Loucy (cell line): Measurements from ENCODE around the gene NECTIN1.

ENCODE experiments used
- H2AFZ ChIP-seq: fragments of 200-600 bp; sonication (generic); 2 replicates; pipeline ENCODE4 v1.6.0; 2016; ENCODE audit warnings: antibody characterized with exemption, mild to moderate bottlenecking, low read length, moderate library complexity
- H3F3A ChIP-seq: fragments of 200-600 bp; 2 replicates; pipeline ENCODE4 v1.6.0; 2016; ENCODE audit warnings: antibody characterized with exemption, low read depth, mild to moderate bottlenecking
- H3K27me3 ChIP-seq: fragments of 200-600 bp; sonication (generic); 2 replicates; pipeline ENCODE4 v1.6.1; 2014; ENCODE audit warnings: low read length, mild to moderate bottlenecking; ENCODE audit not compliant: insufficient read depth, poor library complexity, severe bottlenecking
- H3K36me3 ChIP-seq: fragments of 200-600 bp; sonication (generic); 2 replicates; pipeline ENCODE4 v1.6.1; 2016; ENCODE audit warnings: low read length; ENCODE audit not compliant: insufficient read depth
- H3K4me1 ChIP-seq: fragments of 200-600 bp; sonication (generic); 2 replicates; pipeline ENCODE4 v1.5.1; 2014; ENCODE audit warnings: low read length, mild to moderate bottlenecking; ENCODE audit not compliant: insufficient read depth, poor library complexity, severe bottlenecking
- H3K4me2 ChIP-seq: fragments of 200-600 bp; sonication (generic); 2 replicates; pipeline ENCODE4 v1.6.0; 2014; ENCODE audit warnings: antibody characterized with exemption, low read length, low read depth, mild to moderate bottlenecking; ENCODE audit not compliant: poor library complexity, severe bottlenecking
- H3K4me3 ChIP-seq: fragments of 200-600 bp; sonication (generic); 2 replicates; pipeline ENCODE4 v1.5.1; 2014; ENCODE audit warnings: low read length, mild to moderate bottlenecking, mixed read lengths; ENCODE audit not compliant: poor library complexity, severe bottlenecking
- H3K79me2 ChIP-seq: fragments of 200-600 bp; sonication (generic); 2 replicates; pipeline ENCODE4 v1.6.1; 2014; ENCODE audit warnings: low read length; ENCODE audit not compliant: insufficient read depth
- H3K9ac ChIP-seq: fragments of 200-600 bp; sonication (generic); 2 replicates; pipeline ENCODE4 v1.6.0; 2014; ENCODE audit warnings: mild to moderate bottlenecking, low read depth, low read length, moderate library complexity; ENCODE audit not compliant: poor library complexity, severe bottlenecking
- H3K9me2 ChIP-seq: fragments of 200-600 bp; sonication (generic); replicated peaks from 2 replicates; pipeline ENCODE4 v1.6.1; 2016; ENCODE audit warnings: low read depth, low read length, mixed read lengths
- H3K9me3 ChIP-seq: fragments of 200-600 bp; sonication (generic); 2 replicates; pipeline ENCODE4 v1.6.1; 2014; ENCODE audit warnings: mild to moderate bottlenecking, antibody characterized with exemption, low read length, low read depth; ENCODE audit not compliant: insufficient read depth
- H4K20me1 ChIP-seq: fragments of 200-600 bp; sonication (generic); 2 replicates; pipeline ENCODE4 v1.6.0; 2014; ENCODE audit warnings: antibody characterized with exemption, low read length, mild to moderate bottlenecking; ENCODE audit not compliant: insufficient read depth, poor library complexity, severe bottlenecking
- EZH2phosphoT487 ChIP-seq: fragments of 200-600 bp; IDR thresholded peaks from 2 replicates; pipeline ENCODE4 v1.6.1; 2018; ENCODE audit warnings: antibody characterized with exemption, mild to moderate bottlenecking, moderate library complexity, borderline replicate concordance
- TF ChIP-seq, protein P1 (sequence below): fragments of 200-600 bp; sonication (generic); conservative IDR thresholded peaks from 2 replicates; pipeline ENCODE4 v1.5.1; 2014; ENCODE audit warnings: mild to moderate bottlenecking, antibody characterized with exemption, low read length

The NECTIN1 gene

DNA sequence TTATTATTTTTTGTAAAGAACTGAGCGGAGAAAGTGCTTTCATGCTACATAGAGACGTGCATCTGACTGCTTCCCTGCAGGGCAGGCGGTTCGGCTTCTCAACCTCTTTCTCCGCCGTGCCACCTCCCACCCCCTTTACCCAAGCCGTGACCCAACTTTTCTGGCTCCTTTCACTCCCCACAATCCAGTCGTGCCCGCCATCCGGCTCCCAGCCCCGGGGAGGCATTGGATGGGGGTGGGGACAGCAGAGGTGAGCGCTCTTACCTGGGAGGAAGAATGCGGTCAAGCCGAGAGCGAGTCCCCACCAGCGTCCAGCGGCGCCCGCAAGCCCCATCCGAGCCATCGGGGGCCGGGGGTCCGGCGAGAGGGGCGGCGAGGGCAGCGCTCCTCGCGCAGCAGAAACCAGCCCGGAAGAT, 781 bp downstream of the NECTIN1 start:
- Histone ChIP-seq H3K9me3 (no peaks in the 10 kb centered on the region), H3K27me3 (peaks cover 4% of the 10 kb centered on the region), H3K4me2 (peak overlapping the region; percentile 97), H3K9me2 (no peaks in the 10 kb centered on the region), H4K20me1 (peaks cover 52% of the 10 kb centered on the region), H3K4me3 (peak overlapping the region; percentile 96), H3K4me1 (peaks cover 41% of the 10 kb centered on the region), H3K79me2 (peaks cover 53% of the 10 kb centered on the region), H2AFZ (no peak overlapping the region), H3K36me3 (no peaks in the 10 kb centered on the region), H3K9ac (peak overlapping the region; percentile 90), H3F3A (no peaks in the 10 kb centered on the region)
- TF ChIP-seq, protein P1, sequence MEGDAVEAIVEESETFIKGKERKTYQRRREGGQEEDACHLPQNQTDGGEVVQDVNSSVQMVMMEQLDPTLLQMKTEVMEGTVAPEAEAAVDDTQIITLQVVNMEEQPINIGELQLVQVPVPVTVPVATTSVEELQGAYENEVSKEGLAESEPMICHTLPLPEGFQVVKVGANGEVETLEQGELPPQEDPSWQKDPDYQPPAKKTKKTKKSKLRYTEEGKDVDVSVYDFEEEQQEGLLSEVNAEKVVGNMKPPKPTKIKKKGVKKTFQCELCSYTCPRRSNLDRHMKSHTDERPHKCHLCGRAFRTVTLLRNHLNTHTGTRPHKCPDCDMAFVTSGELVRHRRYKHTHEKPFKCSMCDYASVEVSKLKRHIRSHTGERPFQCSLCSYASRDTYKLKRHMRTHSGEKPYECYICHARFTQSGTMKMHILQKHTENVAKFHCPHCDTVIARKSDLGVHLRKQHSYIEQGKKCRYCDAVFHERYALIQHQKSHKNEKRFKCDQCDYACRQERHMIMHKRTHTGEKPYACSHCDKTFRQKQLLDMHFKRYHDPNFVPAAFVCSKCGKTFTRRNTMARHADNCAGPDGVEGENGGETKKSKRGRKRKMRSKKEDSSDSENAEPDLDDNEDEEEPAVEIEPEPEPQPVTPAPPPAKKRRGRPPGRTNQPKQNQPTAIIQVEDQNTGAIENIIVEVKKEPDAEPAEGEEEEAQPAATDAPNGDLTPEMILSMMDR: no peak
- no peak for TF ChIP-seq EZH2phosphoT487

DNA sequence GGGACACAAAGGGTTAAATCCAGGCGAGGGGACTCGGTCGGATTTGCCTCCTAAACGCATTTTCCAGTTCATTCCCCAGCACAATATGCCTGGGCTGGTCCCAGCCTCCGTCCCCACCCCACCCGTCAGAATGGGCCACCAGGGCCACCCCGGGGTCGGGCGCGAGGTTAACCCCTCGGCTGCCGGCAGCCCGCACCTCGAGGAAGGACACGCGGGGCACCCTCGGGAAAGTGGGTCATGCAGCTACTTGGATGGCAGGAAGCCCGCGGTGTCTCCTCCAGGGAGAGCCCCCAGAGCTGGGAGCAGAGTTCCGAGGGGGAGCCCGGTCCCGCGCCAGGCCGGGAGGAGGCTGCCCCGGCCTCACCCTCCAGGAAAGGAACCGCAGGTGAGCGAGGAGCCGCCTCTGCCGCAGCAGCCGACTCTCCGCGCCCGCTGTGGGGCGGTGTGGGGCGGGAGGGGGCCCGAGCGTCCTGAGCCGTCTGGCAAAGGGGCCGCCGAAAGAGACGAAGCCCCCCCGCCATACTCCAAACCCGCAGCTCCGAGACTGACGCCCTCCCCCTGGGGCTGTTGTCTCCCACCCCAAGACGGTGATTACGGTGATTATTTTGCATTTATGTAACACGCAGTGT, 1.4 kb downstream of the NECTIN1 start:
- Histone ChIP-seq H3K9me3 (no peaks in the 10 kb centered on the region), H3K9ac (peak overlapping the region; percentile 90), H3K36me3 (no peaks in the 10 kb centered on the region), H3K79me2 (peaks cover 58% of the 10 kb centered on the region), H3K4me2 (peak overlapping the region; percentile 97), H3K4me1 (peaks cover 43% of the 10 kb centered on the region), H3F3A (no peaks in the 10 kb centered on the region), H3K4me3 (peak overlapping the region; percentile 96), H3K9me2 (no peaks in the 10 kb centered on the region), H4K20me1 (peaks cover 54% of the 10 kb centered on the region), H2AFZ (no peak overlapping the region), H3K27me3 (peaks cover 4% of the 10 kb centered on the region)
- TF ChIP-seq, protein P1: peak; percentile 35; the same call in 1 of the 2 replicates
- TF ChIP-seq EZH2phosphoT487: no peak

DNA sequence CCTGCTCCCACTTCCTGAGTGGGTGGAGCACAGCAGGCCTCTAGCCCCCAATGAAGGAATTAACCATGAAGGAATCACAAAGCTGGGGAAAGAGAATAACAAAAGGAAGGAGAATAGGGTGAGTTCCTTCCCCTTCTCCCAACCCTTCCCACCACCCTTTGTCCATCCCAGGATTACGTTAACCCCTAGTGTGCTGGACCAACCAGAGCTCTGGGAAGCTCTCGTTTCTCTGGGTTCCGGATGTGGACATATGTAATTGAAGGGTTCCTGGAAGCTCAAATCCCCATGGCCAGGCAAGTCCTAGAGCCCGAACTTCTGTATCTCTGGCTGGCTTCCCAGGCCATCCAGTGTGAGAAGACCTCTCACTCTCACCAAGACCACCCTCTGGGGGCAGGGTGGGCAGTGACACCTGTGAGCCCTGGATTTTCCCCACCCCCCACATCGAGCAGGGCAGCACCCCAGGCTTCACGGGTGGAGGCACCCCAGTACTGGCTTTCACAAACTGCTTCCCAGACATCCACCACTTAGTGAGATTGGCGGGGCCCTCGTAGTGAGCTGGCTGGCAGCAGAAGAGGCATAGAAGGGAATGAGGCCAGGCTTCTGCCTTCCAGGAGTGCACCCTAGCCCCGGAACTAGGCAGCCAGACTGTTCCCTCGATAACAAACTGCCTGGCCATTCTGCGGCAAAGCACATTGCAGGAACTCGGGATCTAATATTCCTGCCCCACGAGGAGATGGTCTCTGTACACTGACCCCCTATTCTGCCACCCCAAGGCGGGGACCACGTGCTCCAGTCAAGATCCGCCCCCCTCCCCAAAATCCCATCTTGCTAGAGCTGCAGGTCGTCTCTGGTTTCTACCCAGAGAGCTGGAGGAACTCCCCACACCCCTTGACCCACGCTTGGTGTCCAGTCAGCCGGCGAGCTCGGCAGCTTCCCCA, 2.1 kb downstream of the NECTIN1 start:
- Histone ChIP-seq H3F3A (no peaks in the 10 kb centered on the region), H3K4me3 (peak overlapping the region; percentile 96), H4K20me1 (peaks cover 62% of the 10 kb centered on the region), H3K4me2 (peak overlapping the region; percentile 97), H2AFZ (no peak overlapping the region), H3K27me3 (peaks cover 4% of the 10 kb centered on the region), H3K9me2 (no peaks in the 10 kb centered on the region), H3K4me1 (peaks cover 51% of the 10 kb centered on the region), H3K79me2 (peaks cover 66% of the 10 kb centered on the region), H3K36me3 (peaks cover under 1% of the 10 kb centered on the region; the same call in 1 of the 2 replicates), H3K9ac (peak overlapping the region; percentile 90), H3K9me3 (no peaks in the 10 kb centered on the region)
- TF ChIP-seq EZH2phosphoT487: no peak
- TF ChIP-seq, protein P1: no peak
